Keratinocyte (primary cell): ENCODE measurements around the gene DHRS12.

Source experiments
- EZH2 ChIP-seq: IDR thresholded peaks from one replicate; pipeline ENCODE4 v1.6.1; 2012; ENCODE audit warnings: inconsistent platforms, mild to moderate bottlenecking, low read length, moderate library complexity
- TF ChIP-seq, protein P1 (sequence below), 3 experiments: IDR thresholded peaks in 1 of 3; conservative IDR thresholded peaks in 1 of 3; optimal IDR thresholded peaks in 1 of 3; 2 replicates in 2 of 3; 3 replicates in 1 of 3; pipeline versions ENCODE3 to v1.5.1; 2011; ENCODE audit warnings: low read length in 3 of 3, mild to moderate bottlenecking in 3 of 3, moderate library complexity in 2 of 3, control low read depth in 1 of 3, inconsistent platforms in 1 of 3; ENCODE audit not compliant: insufficient read depth in 2 of 3; ENCODE audit errors: extremely low read depth in 1 of 3

DNA sequence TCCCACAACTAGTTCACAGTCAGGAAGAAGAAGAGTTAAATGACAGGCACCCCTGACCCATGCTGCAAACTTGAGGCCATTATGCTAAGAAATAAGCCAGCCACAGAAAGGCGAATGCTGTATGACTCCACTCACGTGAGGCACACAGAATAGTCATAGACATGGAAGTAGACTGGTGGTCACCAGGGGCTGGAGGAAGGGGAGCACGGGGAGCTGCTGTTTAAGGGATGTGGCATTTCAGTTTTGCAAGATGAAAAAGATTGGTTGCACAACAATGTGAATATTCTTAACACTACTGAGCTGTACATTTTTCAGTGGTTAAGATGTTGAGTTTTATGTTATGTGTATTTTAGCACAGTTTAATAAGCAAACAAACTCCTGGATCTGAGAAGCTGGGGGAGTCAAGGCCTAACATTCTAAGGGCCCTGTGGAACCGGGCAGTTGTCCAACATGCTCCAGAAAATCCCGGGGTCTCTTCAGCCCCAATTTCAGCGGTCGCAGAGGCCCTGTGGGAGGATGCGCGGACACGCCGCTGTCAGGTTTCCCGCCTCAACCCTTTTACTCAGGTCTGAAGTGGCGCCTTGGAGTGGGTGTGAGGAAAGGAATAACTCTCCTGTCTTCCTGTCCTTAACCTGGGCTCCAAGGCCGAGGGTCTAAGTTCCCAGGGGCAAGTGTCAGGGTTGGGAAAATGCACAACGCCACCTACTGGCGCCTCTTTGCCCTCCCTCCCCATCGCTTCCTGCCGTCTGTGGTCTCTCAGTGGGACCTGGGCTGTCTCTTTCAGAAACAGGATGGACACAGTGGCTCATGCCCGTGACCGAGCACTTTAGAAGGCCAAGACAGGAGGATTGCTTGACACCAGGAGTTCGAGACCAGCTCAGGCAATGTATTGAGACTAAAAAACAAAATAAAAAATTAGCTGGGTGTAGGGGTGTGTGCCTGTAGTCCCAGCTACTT lies 45.5 kb upstream of the DHRS12 start:
- TF ChIP-seq, protein P1, sequence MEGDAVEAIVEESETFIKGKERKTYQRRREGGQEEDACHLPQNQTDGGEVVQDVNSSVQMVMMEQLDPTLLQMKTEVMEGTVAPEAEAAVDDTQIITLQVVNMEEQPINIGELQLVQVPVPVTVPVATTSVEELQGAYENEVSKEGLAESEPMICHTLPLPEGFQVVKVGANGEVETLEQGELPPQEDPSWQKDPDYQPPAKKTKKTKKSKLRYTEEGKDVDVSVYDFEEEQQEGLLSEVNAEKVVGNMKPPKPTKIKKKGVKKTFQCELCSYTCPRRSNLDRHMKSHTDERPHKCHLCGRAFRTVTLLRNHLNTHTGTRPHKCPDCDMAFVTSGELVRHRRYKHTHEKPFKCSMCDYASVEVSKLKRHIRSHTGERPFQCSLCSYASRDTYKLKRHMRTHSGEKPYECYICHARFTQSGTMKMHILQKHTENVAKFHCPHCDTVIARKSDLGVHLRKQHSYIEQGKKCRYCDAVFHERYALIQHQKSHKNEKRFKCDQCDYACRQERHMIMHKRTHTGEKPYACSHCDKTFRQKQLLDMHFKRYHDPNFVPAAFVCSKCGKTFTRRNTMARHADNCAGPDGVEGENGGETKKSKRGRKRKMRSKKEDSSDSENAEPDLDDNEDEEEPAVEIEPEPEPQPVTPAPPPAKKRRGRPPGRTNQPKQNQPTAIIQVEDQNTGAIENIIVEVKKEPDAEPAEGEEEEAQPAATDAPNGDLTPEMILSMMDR (optimal IDR thresholded peaks at IDR 0.05 in 1 of 3, IDR thresholded peaks at IDR 0.05 in 1 of 3, conservative IDR thresholded peaks at IDR 0.05 in 1 of 3; ENCODE audit: extremely low read depth in 1 of 3, insufficient read depth in 2 of 3, low read length in 3 of 3): peak; percentile 57 to 80 (median 80)
- TF ChIP-seq EZH2: no peak
